ENCODE data around the gene PDE8B.

- TF ChIP-seq EZH2 (IDR thresholded peaks at IDR 0.05; ENCODE audit: low read length) (no peak), CTCF (optimal IDR thresholded peaks at IDR 0.05 in 1 of 3, IDR thresholded peaks at IDR 0.05 in 1 of 3, conservative IDR thresholded peaks at IDR 0.05 in 1 of 3; ENCODE audit: extremely low read depth in 1 of 3, insufficient read depth in 2 of 3, low read length in 3 of 3) (no peak)
Observed at GRCh38 chr5:77163453-77163852, 47.0 kb upstream of the PDE8B start.

All from keratinocyte (primary cell).